SH-SY5Y (cell line): ENCODE data around the gene ACAN.

Experiments used
- GATA2 ChIP-seq: IDR thresholded peaks from 2 replicates; pipeline ENCODE4 v1.6.1; 2011; ENCODE audit warnings: mild to moderate bottlenecking, low read depth, low read length
- GATA3 ChIP-seq: IDR thresholded peaks from 2 replicates; pipeline ENCODE4 v1.6.1; 2011; ENCODE audit warnings: low read depth, mild to moderate bottlenecking, low read length, moderate library complexity

Gene ACAN

DNA sequence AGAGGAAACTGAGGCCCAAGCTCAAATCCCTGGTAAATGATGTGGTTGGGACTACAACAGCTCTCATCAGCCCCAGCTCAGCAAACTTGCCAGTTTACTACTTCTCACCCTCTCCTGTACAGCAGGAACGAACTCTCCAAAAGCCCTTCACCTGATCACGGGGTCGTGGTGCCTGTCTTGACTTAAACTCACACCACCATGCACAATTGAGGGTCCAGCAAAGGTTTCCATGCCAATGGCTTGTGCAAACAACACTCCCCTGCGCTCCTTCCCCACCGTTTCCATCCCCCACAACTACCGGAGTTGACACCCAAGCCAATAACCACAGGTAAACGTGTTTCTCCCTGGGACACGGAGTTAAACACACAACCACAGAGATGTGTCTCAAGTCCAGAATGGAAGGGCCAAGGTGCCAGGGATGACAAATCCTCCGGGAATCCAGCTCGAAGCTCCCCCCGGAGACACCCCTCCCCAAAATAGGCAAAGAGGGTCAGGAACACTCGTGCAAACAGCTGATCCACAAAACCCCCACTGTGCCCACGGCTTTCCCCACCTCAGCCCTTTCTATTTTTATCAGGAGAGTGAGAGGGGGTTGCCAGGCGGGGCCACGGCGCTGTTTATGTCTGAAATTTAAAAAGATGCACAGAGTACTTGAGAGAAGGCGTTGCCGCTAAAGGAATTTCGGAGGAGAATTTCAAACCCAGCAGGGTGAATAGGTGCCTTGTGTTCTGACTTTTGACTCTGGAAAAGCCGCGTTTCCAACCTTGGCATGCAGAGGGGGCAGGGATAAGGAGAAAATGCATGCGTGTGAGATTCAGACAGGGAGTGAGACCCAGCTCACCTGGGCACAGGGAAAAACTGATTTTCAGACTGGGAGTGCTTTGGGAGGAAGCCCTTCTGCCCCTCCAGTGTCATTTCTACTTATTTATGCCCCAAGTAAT lies 10.6 kb upstream of the ACAN start:
- TF ChIP-seq GATA3, result no peak
- no peak for TF ChIP-seq GATA2

DNA sequence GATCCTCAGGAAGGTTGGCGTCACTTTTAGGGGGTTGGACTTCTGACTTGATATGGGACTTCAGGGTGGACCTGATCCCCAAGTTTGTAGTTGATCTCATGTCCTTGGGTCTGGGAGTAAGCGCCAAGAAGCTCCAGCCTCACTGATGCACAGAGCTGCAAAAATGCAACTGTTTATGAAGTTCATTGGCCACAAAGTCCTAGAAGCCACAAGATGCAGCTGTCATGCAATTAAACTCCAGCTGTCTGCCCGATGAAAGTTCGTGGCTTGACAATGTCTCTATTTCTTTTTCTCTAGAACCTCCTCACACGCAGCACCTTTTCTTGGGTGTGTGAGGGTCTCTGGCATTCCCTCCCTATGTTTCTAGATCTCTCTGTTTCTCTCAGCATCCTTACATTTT lies 9.2 kb upstream of the ACAN start:
- TF ChIP-seq GATA2 (no peak), GATA3 (no peak)

- TF ChIP-seq GATA2 (no peak), GATA3 (no peak)
Observed at GRCh38 chr15:88797663-88798339, 5.4 kb upstream of the ACAN start.

- TF ChIP-seq GATA3, result no peak
- TF ChIP-seq GATA2, result no peak
Observed at GRCh38 chr15:88799341-88799740, 3.9 kb upstream of the ACAN start.

GRCh38 chr15:88800026-88800425 lies 3.2 kb upstream of the ACAN start:
- TF ChIP-seq GATA2 (no peak), GATA3 (no peak)

DNA sequence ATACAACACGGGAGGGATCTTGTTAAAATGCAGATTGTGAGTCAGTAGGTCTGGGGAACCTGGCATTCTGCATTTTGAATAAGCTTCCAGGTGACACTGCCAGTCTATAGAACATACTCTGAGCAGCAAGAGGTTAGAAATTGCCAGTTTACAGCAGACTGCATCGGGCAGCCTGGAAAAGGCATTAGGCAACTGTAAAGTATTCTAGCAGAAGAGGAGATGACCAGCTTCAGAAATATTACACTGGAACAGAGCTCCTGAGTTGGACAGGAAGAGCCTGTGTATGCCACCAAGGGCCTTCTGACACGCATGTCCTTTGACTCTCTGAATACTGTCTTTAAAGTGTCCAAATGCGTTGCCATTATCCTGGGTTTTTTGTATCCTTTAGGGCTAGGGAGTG lies 2.5 kb upstream of the ACAN start:
- TF ChIP-seq GATA2 (no peak), GATA3 (no peak)

DNA sequence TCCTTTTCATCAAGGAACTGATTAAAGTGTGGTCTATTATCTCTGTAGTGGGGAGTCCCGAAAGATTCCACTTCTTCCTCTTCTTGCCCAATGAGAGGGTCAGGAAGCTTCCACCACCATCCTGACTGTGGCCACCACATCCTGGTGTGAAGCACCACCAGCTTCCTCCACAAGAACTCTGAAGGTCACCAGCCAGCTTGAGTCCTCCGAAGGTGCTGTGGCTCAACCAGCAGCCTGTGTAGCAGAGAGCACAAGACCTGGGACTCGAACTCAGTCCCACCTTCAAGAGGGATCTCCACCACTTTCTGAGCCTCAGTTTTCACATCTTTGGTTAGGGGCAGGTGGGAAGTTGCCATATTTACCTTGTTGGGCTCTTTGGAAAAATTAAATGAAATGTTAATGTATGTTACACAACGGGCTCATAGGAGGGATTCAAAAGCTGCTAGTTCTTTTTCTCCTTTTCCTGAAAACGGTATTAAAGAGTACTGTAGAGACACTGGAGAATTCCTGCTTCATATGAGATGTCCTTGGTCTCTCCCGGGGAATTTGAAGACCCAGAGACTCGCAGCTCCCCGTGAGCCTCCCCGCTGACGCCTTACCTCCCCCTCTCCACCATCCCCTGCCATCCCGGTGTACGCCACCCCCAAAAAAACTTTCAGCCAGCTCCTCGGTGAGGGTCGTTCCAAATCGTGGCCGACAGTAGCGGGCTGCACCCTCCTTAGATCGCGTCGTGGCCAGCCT lies 816 bp upstream of the ACAN start:
- TF ChIP-seq GATA3 (no peak), GATA2 (no peak)

DNA sequence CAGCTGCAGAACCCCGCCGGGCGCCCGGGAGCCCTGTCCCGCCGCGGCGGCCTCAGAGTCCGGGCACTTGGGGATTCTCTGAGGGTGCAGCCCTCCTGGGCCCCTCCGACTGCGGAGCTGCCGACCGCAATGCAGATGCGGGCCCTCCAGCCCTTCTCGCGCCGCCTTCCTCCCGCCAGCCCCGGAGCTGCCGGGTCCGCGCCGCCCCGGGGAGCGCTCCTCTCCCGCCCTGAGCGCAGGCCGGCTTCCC lies 320 bp upstream of the ACAN start:
- TF ChIP-seq GATA3 (no peak), GATA2 (no peak)

DNA sequence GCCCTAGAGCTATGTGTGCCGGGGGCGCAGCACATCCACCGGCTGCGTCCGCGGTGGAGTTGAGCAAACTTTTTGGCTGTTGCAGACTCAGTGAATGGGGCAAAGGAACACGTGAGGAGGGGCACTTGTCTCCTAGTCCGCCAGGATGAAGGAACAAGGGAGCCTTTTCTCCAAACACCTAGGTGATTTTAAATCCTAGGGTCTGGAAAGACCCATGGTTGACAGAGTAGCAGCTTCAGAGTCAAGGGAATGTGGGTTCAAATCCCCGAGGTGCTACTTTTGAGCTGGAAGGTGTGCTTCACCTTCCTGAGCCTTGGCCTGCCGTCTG lies 648 bp downstream of the ACAN start:
- no peak for TF ChIP-seq GATA3
- no peak for TF ChIP-seq GATA2

- TF ChIP-seq GATA2 (no peak), GATA3 (no peak)
Observed at GRCh38 chr15:88804257-88804656, 1.0 kb downstream of the ACAN start.

DNA sequence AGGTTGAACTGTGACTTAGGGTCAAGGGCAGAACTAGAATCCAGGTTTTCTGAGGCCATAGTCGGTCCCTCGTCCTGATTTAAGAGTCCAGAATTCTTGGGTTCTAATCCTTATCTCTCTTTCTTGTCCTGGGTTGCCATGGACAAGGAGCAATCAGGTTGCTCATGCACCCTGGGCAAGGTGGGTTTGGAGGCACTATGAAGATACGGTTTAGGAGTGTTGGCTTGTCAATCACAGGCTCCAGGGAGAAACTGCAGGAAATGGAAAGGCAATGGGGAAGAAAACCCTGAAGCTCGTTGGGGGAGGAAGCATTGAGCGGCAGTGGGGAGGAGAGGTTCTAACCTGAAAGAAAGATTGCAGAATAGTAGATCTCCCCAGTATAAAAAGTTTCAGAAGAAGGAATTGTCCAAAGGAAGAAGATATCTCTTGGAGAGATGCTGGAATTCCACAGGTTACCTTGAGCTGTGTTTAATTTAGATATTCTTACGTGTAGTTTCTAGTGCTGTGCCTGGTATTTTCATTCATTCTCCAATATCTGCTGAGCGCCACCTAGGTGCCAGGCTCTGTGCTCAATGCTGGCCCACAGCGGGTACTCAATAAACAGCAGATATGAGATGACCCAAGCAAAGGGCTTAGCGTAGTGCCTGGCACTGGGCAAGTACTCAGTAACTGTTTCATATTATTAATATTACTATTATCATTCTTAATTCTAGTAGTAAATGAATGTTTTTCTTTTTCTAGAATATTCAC lies 2.0 kb downstream of the ACAN start:
- TF ChIP-seq GATA3, result no peak
- TF ChIP-seq GATA2, result no peak

- no peak for TF ChIP-seq GATA3
- no peak for TF ChIP-seq GATA2
Observed at GRCh38 chr15:88810446-88810845, 7.2 kb downstream of the ACAN start.

- TF ChIP-seq GATA3, result no peak
- TF ChIP-seq GATA2, result no peak
Observed at GRCh38 chr15:88812133-88812532, 8.9 kb downstream of the ACAN start.

- no peak for TF ChIP-seq GATA3
- no peak for TF ChIP-seq GATA2
Observed at GRCh38 chr15:88813960-88814359, 10.7 kb downstream of the ACAN start.
